Cardiac muscle cell (in vitro differentiated cells and primary cell): Measurements from ENCODE around the gene SYNRG. TPM values are rescaled to one million over a fixed set of nuclear protein-coding genes. Genes with fewer than 3 reads are reported as not detected.

Source experiments
- DNase-seq, 2 donors: peaks; one replicate each; pipeline versions ENCODE4 v3.0.0 to v3.0.0-alpha.2; 2010 to 2017; ENCODE audit warnings: low read depth in 1 of 2, low spot score in 1 of 2
- H3K27ac ChIP-seq: fragments of 200-600 bp; sonication (generic); 2 replicates; pipeline ENCODE4 v1.5.1; 2016
- H3K27me3 ChIP-seq: fragments of 200-600 bp; sonication (generic); 2 replicates; pipeline ENCODE4 v1.6.0; 2016; ENCODE audit warnings: control low read depth
- H3K36me3 ChIP-seq: fragments of 200-600 bp; sonication (generic); 2 replicates; pipeline ENCODE4 v1.5.1; 2016; ENCODE audit warnings: control low read depth
- H3K4me1 ChIP-seq: fragments of 200-600 bp; sonication (generic); 2 replicates; pipeline ENCODE4 v1.8.1; 2017; ENCODE audit warnings: low read depth, mild to moderate bottlenecking, mixed run types
- H3K4me3 ChIP-seq: fragments of 200-600 bp; sonication (generic); 2 replicates; pipeline ENCODE4 v1.5.1; 2016; ENCODE audit warnings: mild to moderate bottlenecking
- H3K9me3 ChIP-seq: fragments of 200-600 bp; sonication (generic); 2 replicates; pipeline ENCODE4 v1.5.1; 2017; ENCODE audit warnings: low read depth, mild to moderate bottlenecking, control low read depth
- polyA plus RNA-seq: library from polyadenylated mRNA; unstranded; fragments of >200 nt; fragmentation: Nextera tagmentation; extraction: Ambion mirVana; gene quantifications from 2 replicates; pipeline ENCODE4 v1.2.1, GENCODE V29; 2016
- total RNA-seq: library from RNA; depleted of rRNA; stranded (reverse); fragments of >200 nt; gene quantifications from 2 replicates; pipeline ENCODE4 v1.2.3, GENCODE V29; 2016
- TF ChIP-seq, protein P1 (sequence below): IDR thresholded peaks from 2 replicates; pipeline ENCODE4 v1.5.1; 2012; ENCODE audit warnings: low read depth, mild to moderate bottlenecking, low read length

The SYNRG gene
- total and polyA plus RNA-seq, 2 experiments from 2014 or later: 13.7 to 26.1 TPM

DNA sequence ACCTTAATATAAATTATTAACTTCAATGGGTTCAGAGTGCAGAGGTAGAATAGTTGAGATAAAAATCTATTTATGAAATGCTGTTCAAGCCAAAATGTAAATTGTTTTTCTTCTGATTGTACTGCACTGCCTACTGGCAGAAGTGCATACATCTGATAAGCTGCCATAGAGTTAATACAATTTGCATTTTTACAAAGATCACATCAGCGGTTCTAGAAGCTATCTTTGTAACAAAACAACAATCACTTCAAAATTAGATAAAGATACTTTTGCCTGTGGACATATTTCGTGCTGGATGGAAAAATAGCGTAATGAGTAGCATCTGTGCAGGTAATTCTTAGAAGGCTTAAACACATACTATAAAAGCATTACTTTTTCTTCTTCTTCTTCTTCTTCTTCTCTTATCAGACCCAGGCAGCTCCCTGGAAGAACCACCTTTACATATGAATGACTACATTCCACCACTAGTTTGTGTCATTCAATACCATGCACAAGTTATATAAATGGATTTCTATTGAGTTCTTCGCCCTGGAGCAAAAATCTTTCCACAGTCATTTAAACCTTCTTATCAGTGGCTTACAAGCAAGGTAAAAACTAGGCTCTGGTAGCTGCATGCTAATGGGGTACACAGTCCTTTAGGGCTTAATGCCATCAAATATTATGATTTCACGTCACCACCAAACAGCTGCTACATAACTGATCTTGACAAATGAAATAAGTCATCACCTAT is 47.0 kb downstream of the SYNRG start:
- DNase-seq: no peak
- H3K27ac ChIP-seq: no peak overlapping the region
- TF ChIP-seq, protein P1, sequence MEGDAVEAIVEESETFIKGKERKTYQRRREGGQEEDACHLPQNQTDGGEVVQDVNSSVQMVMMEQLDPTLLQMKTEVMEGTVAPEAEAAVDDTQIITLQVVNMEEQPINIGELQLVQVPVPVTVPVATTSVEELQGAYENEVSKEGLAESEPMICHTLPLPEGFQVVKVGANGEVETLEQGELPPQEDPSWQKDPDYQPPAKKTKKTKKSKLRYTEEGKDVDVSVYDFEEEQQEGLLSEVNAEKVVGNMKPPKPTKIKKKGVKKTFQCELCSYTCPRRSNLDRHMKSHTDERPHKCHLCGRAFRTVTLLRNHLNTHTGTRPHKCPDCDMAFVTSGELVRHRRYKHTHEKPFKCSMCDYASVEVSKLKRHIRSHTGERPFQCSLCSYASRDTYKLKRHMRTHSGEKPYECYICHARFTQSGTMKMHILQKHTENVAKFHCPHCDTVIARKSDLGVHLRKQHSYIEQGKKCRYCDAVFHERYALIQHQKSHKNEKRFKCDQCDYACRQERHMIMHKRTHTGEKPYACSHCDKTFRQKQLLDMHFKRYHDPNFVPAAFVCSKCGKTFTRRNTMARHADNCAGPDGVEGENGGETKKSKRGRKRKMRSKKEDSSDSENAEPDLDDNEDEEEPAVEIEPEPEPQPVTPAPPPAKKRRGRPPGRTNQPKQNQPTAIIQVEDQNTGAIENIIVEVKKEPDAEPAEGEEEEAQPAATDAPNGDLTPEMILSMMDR: no peak
- H3K9me3 ChIP-seq: no peaks in the 10 kb centered on the region
- no peaks in the 10 kb centered on the region for H3K27me3 ChIP-seq
- peaks cover 39% of the 10 kb centered on the region for H3K36me3 ChIP-seq
- no peaks in the 10 kb centered on the region for H3K4me1 ChIP-seq
- no peak overlapping the region for H3K4me3 ChIP-seq

DNA sequence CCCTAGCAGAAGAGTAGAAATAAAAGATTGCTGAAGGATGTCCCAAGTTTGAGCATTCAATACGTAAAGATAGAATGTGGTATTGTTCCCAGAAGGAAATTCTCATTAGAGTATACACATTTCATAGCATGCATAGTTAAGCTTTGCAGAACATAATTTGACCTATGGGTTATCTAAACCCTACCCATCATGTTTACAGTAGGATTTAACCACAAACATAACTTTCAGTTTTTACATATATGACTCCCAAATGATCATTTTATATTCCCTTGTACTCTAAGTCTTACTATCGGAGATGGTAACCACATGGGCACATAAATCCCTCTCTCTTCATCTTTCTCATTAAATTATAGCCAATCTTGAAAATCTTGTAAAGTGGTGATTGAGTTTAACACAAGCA is 50.9 kb downstream of the SYNRG start:
- Histone ChIP-seq H3K36me3 (peaks cover 45% of the 10 kb centered on the region), H3K4me3 (no peak overlapping the region), H3K4me1 (no peaks in the 10 kb centered on the region), H3K9me3 (no peaks in the 10 kb centered on the region), H3K27me3 (no peaks in the 10 kb centered on the region), H3K27ac (no peak overlapping the region)
- TF ChIP-seq, protein P1: no peak
- no peak for DNase-seq

DNA sequence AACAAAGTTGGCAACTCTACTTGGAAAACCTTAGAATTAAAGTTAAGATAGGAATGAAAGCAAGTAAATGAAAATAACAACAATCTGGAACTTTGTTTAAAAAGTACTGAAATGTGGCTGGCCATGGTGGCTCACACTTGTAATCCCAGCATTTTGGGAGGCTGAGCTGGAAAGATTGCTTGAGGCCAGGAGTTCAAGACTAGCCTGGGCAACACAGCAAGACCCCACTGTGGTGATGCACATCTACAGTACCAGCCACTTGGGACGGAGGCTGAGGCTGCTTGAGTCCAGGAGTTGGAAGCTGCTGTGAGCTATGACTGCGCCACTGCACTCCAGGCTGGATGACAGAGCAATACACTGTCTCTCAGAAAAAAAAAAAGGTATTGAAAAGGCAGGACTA is 51.7 kb downstream of the SYNRG start:
- H3K9me3 ChIP-seq: no peaks in the 10 kb centered on the region
- H3K4me1 ChIP-seq: no peaks in the 10 kb centered on the region
- no peak overlapping the region for H3K27ac ChIP-seq
- no peak overlapping the region for H3K4me3 ChIP-seq
- no peaks in the 10 kb centered on the region for H3K27me3 ChIP-seq
- TF ChIP-seq, protein P1: no peak
- peaks cover 52% of the 10 kb centered on the region for H3K36me3 ChIP-seq
- no peak for DNase-seq

DNA sequence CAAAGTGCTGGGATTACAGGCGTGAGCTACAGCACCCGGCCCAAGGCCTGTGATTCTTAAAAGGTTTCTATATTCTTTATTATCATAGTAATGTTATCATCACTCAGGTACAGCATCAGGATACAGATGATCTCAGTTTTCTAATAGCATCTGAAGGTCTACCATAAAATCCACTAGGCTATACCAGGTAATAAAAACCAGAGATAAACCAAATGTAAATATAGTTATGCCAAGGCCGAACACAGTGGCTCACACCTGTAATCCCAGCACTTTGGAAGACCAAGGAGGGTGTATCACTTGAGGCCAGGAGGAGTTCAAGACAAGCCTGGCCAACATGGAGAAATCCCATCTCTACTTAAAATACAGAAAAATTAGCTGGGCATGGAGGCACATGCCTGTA is 53.8 kb downstream of the SYNRG start:
- TF ChIP-seq, protein P1: no peak
- Histone ChIP-seq H3K9me3 (no peaks in the 10 kb centered on the region), H3K4me3 (no peak overlapping the region), H3K4me1 (peaks cover 9% of the 10 kb centered on the region), H3K27ac (no peak overlapping the region), H3K36me3 (peaks cover 49% of the 10 kb centered on the region), H3K27me3 (no peaks in the 10 kb centered on the region)
- DNase-seq: no peak

DNA sequence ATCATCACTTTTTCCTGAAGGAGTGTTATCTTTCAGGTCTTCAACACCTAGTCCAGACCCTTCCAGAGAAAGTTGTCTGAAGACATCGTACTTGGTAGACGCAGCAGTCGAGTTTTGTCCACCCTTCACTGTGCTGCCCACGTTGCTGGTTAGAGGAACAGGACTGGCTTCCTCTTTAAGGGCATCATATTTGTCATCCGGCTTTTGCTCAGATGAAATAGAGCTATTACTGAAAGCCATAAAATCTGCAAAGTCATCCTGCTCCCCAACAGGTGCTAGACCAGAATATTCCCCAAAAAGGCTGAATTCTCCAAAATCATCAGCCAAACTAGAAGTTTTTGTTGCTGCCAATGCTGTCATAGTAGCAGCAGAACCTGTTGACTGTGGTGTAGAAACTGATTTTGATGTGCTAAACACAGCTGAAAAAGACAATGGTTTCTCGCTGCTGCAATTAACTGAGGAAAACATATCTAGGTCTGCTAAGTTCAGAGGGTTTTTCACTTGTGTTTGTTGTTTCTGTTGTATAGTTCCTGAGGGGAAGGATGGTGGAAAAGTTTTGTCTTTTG is 55.7 kb downstream of the SYNRG start:
- Histone ChIP-seq H3K4me3 (no peak overlapping the region), H3K36me3 (peaks cover 35% of the 10 kb centered on the region), H3K4me1 (peaks cover 9% of the 10 kb centered on the region), H3K27me3 (no peaks in the 10 kb centered on the region), H3K27ac (no peak overlapping the region), H3K9me3 (no peaks in the 10 kb centered on the region)
- TF ChIP-seq, protein P1: no peak
- no peak for DNase-seq
